ENCODE results near the gene NTNG1.

GRCh38 chr1:107250169-107250568 is 109.3 kb downstream of the NTNG1 start:
- TF ChIP-seq CTCF (IDR thresholded peaks at IDR 0.05), result no peak
- TF ChIP-seq POLR2A (IDR thresholded peaks at IDR 0.05), result no peak
